EH (cell line): ENCODE measurements around the gene DENND4A.
"Not testable (repeated sequence)": the region's sequence is repeated elsewhere in the genome, so short reads cannot be mapped to it uniquely, and the experiment has no call there.

Source experiments
- DNase-seq: peaks from one replicate; pipeline ENCODE4 v3.0.0-alpha.2; 2015; ENCODE audit warnings: low read depth

Gene DENND4A

GRCh38 chr15:65789105-65789504 is 3.0 kb downstream of the DENND4A start:
- no peak for DNase-seq

GRCh38 chr15:65787260-65787659 is 4.8 kb downstream of the DENND4A start:
- DNase-seq = no peak

GRCh38 chr15:65785151-65785550 is 6.9 kb downstream of the DENND4A start:
- DNase-seq = no peak

- no peak for DNase-seq
Observed at GRCh38 chr15:65783872-65784271, 8.2 kb downstream of the DENND4A start.

- DNase-seq = no peak
Observed at GRCh38 chr15:65782096-65782495, 10.0 kb downstream of the DENND4A start.

GRCh38 chr15:65778701-65779100 is 13.4 kb downstream of the DENND4A start:
- not testable (repeated sequence) for DNase-seq

GRCh38 chr15:65778269-65778668 is 13.8 kb downstream of the DENND4A start:
- DNase-seq = no peak

- DNase-seq = no peak
Observed at GRCh38 chr15:65777843-65778242, 14.2 kb downstream of the DENND4A start.

- DNase-seq = no peak
Observed at GRCh38 chr15:65777053-65777452, 15.0 kb downstream of the DENND4A start.

- DNase-seq = no peak
Observed at GRCh38 chr15:65773386-65774111, 18.5 kb downstream of the DENND4A start.

- DNase-seq = peak; percentile 30
Observed at GRCh38 chr15:65772930-65773329, 19.2 kb downstream of the DENND4A start.

- DNase-seq = no peak
Observed at GRCh38 chr15:65771870-65772269, 20.2 kb downstream of the DENND4A start.

- no peak for DNase-seq
Observed at GRCh38 chr15:65769482-65769881, 22.6 kb downstream of the DENND4A start.

GRCh38 chr15:65767895-65768294 is 24.2 kb downstream of the DENND4A start:
- DNase-seq = no peak

- DNase-seq = no peak
Observed at GRCh38 chr15:65767264-65767595, 24.9 kb downstream of the DENND4A start.

- DNase-seq = no peak
Observed at GRCh38 chr15:65766422-65767263, 25.4 kb downstream of the DENND4A start.

- no peak for DNase-seq
Observed at GRCh38 chr15:65765106-65765505, 27.0 kb downstream of the DENND4A start.

GRCh38 chr15:65762914-65763787 is 28.9 kb downstream of the DENND4A start:
- DNase-seq = no peak

GRCh38 chr15:65762399-65762798 is 29.7 kb downstream of the DENND4A start:
- no peak for DNase-seq

GRCh38 chr15:65761210-65761926 is 30.7 kb downstream of the DENND4A start:
- DNase-seq = no peak

GRCh38 chr15:65759441-65759840 is 32.7 kb downstream of the DENND4A start:
- DNase-seq = no peak

- DNase-seq = no peak
Observed at GRCh38 chr15:65758242-65758641, 33.9 kb downstream of the DENND4A start.
